Pancreas (tissue), 10 donors: Measurements from ENCODE around the gene TMEM121B. TPM values are rescaled to one million over a fixed set of nuclear protein-coding genes. Genes with fewer than 3 reads are reported as not detected.

Experiments
- ATAC-seq, 4 donors: fragments of 200-7000 bp; cut with Tn5 transposase; one replicate each; pipeline versions ENCODE4 v1.8.0 to v1.9.1; 2020; ENCODE audit warnings: mild to moderate bottlenecking in 4 of 4, moderate library complexity in 4 of 4
- DNase-seq, 6 donors: peaks; one replicate each; pipeline ENCODE4 v3.0.0-alpha.2; 2020
- FAIRE-seq: peaks from 2 replicates; lab custom pipeline; 2012; peaks lifted over from hg19 to GRCh38; lab: Jason Lieb, UNC
- H3K27ac ChIP-seq, 4 donors: fragments of 200-600 bp; sonication (generic); 1 replicate in 3 of 4; 2 replicates in 1 of 4; pipeline versions ENCODE4 v1.5.0 to v1.8.0; 2020
- H3K27me3 ChIP-seq, 4 donors: fragments of 200-600 bp; one replicate each; pipeline ENCODE4 v1.8.0; 2021
- H3K36me3 ChIP-seq, 3 donors: fragments of 200-600 bp; sonication (generic) in 1 of 3; one replicate each; pipeline versions ENCODE4 v1.5.0 to v1.8.0; 2020 to 2021
- H3K4me1 ChIP-seq, 3 donors: fragments of 200-600 bp; one replicate each; pipeline ENCODE4 v1.8.0; 2021
- H3K4me3 ChIP-seq, 4 donors: fragments of 200-600 bp; sonication (generic) in 2 of 4; one replicate each; pipeline versions ENCODE4 v1.5.0 to v1.8.0; 2020 to 2021
- H3K9me3 ChIP-seq, 4 donors: fragments of 200-600 bp; one replicate each; pipeline ENCODE4 v1.8.0; 2021
- WGBS, 2 donors: extraction: QIAGEN DNeasy Blood & Tissue Kit; methylation state at CpG; one replicate each; pipeline ENCODE4 v1.1.7; 2013; 5-methylcytosine and 5-hydroxymethylcytosine counted together
- intact Hi-C, 3 donors: fragments of 100-400 bp; cut with DNase I; formaldehyde crosslinking; loops; one replicate each; pipeline versions ENCODE4 v1.11.1 to v1.14.2; 2022
- polyA plus RNA-seq, 2 donors: library from polyadenylated mRNA; stranded (reverse); fragments of 200-250 nt; gene quantifications; one replicate each; pipeline ENCODE4 v1.2.3, GENCODE V29; 2013
- total RNA-seq, 6 donors: library from RNA; stranded (reverse); fragmentation: NEBNext Ultra II Directional in 4 of 6; extraction: Animal tissue kit (Norgen Biotek cat#: 25700) in 4 of 6; gene quantifications; one replicate each; pipeline versions ENCODE4 v1.2.1 to v1.2.4, GENCODE V29; 2021 to 2023
- TF ChIP-seq, protein P1 (sequence below), 4 donors: fragments of 200-600 bp; sonication (generic) in 3 of 4; IDR thresholded peaks; one replicate each; pipeline versions ENCODE4 v1.5.0 to v1.8.0; 2021; ENCODE audit warnings: antibody characterized with exemption in 4 of 4
- donor health status: healthy with polysubstance abuse.
- donor health status: DM: no; HTN: no; CAD: no; lungs with moderate emphysema.
- donor health status: DM: no; HTN: no; CAD: no.
- donor health status: control.
- donor health status: control.
- donor health status: Bipolar disorder and iron deficiency.
- donor health status: DM: yes; HTN: yes; CAD: no.
- donor health status: DM: no; HTN: no; CAD: no.
- donor health status: DM: no; HTN: no; CAD: no.
- donor health status: DM: yes; HTN: yes; CAD: no.

Gene TMEM121B
- total and polyA plus RNA-seq, 8 donors, result 0.23 to 1.00 (median 0.60) TPM

DNA sequence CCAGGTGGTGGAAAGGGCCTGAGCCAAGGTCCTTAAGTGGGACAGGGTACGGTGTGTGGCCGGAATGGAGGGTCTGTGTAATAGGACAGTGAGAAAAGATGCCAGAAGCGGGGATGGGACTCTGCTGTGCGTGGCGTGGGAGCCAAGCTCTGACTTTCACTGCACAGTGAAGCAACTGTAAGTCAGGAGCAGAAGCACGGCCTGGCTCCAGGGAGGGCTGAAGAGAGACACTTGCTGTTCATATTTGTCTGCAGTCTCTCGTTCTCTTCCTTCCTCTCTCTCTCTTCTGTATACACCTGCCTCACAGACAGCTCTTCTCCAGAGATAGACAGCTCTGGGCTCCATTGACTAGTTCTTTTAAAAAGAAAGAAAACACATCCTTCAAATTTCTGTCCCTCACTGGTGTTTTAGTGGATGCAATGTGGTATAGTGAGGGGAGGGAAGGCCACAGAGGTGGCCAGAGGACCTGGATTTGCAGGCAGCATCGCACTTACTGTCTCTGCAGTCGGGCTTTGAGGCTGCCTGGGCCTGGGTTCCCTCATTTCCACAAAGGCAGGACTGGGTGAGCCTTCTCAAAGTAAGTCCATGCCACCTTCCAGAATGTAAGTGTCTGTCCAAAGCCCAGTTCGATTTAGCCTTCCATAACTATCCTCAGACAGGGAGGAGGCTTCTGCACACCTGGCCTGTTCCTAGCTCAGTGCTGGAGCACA, 34.2 kb downstream of the TMEM121B start:
- no peaks in the 10 kb centered on the region for H3K9me3 ChIP-seq
- intact Hi-C loops, result loop anchor here in 1 of 3 donors (10.0 kb wide), 2 partner anchors 78 to 418 kb away; no protein-coding TSS in a partner anchor
- H3K27ac ChIP-seq, result no peak overlapping the region
- no peak for DNase-seq
- no peaks in the 10 kb centered on the region for H3K36me3 ChIP-seq
- peaks cover 0 to 4% (median 0%) of the 10 kb centered on the region in 3 donors for H3K4me1 ChIP-seq
- WGBS, 2 donors, result 78 to 81% methylated on average over 10 of the region's 10 CpGs
- H3K4me3 ChIP-seq, result peak overlapping the region in 2 of 4 donors; percentile 0 to 99
- TF ChIP-seq, protein P1, sequence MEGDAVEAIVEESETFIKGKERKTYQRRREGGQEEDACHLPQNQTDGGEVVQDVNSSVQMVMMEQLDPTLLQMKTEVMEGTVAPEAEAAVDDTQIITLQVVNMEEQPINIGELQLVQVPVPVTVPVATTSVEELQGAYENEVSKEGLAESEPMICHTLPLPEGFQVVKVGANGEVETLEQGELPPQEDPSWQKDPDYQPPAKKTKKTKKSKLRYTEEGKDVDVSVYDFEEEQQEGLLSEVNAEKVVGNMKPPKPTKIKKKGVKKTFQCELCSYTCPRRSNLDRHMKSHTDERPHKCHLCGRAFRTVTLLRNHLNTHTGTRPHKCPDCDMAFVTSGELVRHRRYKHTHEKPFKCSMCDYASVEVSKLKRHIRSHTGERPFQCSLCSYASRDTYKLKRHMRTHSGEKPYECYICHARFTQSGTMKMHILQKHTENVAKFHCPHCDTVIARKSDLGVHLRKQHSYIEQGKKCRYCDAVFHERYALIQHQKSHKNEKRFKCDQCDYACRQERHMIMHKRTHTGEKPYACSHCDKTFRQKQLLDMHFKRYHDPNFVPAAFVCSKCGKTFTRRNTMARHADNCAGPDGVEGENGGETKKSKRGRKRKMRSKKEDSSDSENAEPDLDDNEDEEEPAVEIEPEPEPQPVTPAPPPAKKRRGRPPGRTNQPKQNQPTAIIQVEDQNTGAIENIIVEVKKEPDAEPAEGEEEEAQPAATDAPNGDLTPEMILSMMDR (IDR thresholded peaks at IDR 0.05), result no peak
- no peak for ATAC-seq
- no peak for FAIRE-seq
- H3K27me3 ChIP-seq, result no peaks in the 10 kb centered on the region

DNA sequence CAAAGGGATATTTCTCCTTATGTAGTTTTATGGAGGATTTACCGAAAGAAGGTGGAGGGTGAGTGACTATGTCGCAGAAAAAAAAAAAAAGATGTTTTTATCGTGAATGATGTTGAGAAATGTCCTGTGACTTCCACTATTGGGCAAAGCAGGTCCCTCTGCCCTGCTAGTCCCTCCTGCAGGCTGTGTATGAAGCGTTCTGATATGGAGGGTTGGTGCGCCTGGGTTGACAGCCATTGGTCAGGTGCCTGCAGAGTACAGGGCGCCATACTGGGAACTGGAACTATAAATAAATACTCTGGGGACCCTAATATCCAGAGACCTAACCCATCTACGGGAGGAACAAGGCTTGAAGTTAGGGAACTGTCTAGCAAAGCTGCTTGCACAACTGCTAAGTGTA, 34.9 kb downstream of the TMEM121B start:
- Histone ChIP-seq H3K4me1 (peaks cover 0 to 4% (median 0%) of the 10 kb centered on the region in 3 donors), H3K4me3 (peak overlapping the region in 2 of 4 donors; percentile 98 to 99), H3K27me3 (no peaks in the 10 kb centered on the region), H3K27ac (no peak overlapping the region), H3K9me3 (no peaks in the 10 kb centered on the region), H3K36me3 (no peaks in the 10 kb centered on the region)
- 90 to 92% methylated on average over 7 of the region's 7 CpGs for WGBS, 2 donors
- intact Hi-C loops, result loop anchor here in 1 of 3 donors (10.0 kb wide), 2 partner anchors 79 to 419 kb away; no protein-coding TSS in a partner anchor
- no peak for ATAC-seq
- TF ChIP-seq, protein P1 (IDR thresholded peaks at IDR 0.05), result no peak
- DNase-seq, result no peak
- no peak for FAIRE-seq

- Histone ChIP-seq H3K9me3 (no peaks in the 10 kb centered on the region), H3K27ac (peak overlapping the region; percentile 67 to 91 (median 80)), H3K4me3 (peak overlapping the region; percentile 93 to 99 (median 98)), H3K36me3 (no peaks in the 10 kb centered on the region), H3K27me3 (no peaks in the 10 kb centered on the region), H3K4me1 (peaks cover 0 to 4% (median 0%) of the 10 kb centered on the region in 3 donors)
- ATAC-seq, result peak; percentile 50 to 61 (median 55)
- WGBS, 2 donors, result 9 to 11% methylated on average over 88 to 92 of the region's 92 CpGs
- TF ChIP-seq, protein P1 (IDR thresholded peaks at IDR 0.05), result no peak
- intact Hi-C loops, result loop anchor here in 1 of 3 donors (10.0 kb wide), 2 partner anchors 79 to 419 kb away; no protein-coding TSS in a partner anchor
- peak; percentile 21 to 82 (median 48) for DNase-seq
- no peak for FAIRE-seq
Observed at GRCh38 chr22:17085277-17086181, 35.6 kb downstream of the TMEM121B start.

GRCh38 chr22:17084554-17085276, 36.4 kb downstream of the TMEM121B start, which contains the start of gene IL17RA:
TSS of gene IL17RA (plus strand) at chr22:17085000. CDS start at chr22:17085092, 92 bp downstream.
- H3K36me3 ChIP-seq, result no peaks in the 10 kb centered on the region
- H3K27me3 ChIP-seq, result no peaks in the 10 kb centered on the region
- peak; percentile 99 for ATAC-seq
- H3K9me3 ChIP-seq, result no peaks in the 10 kb centered on the region
- 0 to 1% methylated on average over 59 to 67 of the region's 68 CpGs for WGBS, 2 donors
- peak within 1 kb of the TSS; percentile 93 to 99 (median 98) for H3K4me3 ChIP-seq
- DNase-seq, result peak; percentile 94 to 97 (median 96)
- peaks cover 0 to 4% (median 0%) of the 10 kb centered on the region in 3 donors for H3K4me1 ChIP-seq
- no peak for FAIRE-seq
- TF ChIP-seq, protein P1 (IDR thresholded peaks at IDR 0.05), result no peak
- peak within 1 kb of the TSS; percentile 67 to 91 (median 80) for H3K27ac ChIP-seq
- intact Hi-C loops, result loop anchor here in 1 of 3 donors (10.0 kb wide), 2 partner anchors 80 to 420 kb away; no protein-coding TSS in a partner anchor
